HepG2 (cell line): Measurements from ENCODE around the gene ARFGAP1. TPM values are rescaled to one million over a fixed set of nuclear protein-coding genes. Genes with fewer than 3 reads are reported as not detected.

Source experiments
- ATAC-seq: fragments of 200-7000 bp; cut with Tn5 transposase; 3 replicates; pipeline ENCODE4 v1.9.1; 2020; ENCODE audit warnings: mild to moderate bottlenecking, moderate library complexity
- BruUV-seq: library from RNA; stranded (reverse); fragments of 400-500 nt; replicated peaks from 2 replicates; lab custom pipeline; 2021; lab: Mats Ljungman, UMichigan
- CTCF ChIA-PET: fragments of 300-600 bp; formaldehyde crosslinking; extraction: SDS; loops from one replicate; lab custom pipeline; 2021; ENCODE audit warnings: low total read pairs, inconsistent platforms, low intra/inter-chr PET ratio; lab: Yijun Ruan, JAX
- POLR2A ChIA-PET: fragments of 350-600 bp; sonication (Branson Sonifier 250); formaldehyde crosslinking; loops from one replicate; lab custom pipeline; 2020; ENCODE audit warnings: antibody characterized with exemption, inconsistent platforms; lab: Yijun Ruan, JAX
- DNase-seq: peaks from one replicate; pipeline ENCODE4 v3.0.0-alpha.2; 2015; ENCODE audit warnings: low spot score
- FAIRE-seq: peaks from 3 replicates; lab custom pipeline; 2011; peaks lifted over from hg19 to GRCh38; lab: Jason Lieb, UNC
- H2AFZ ChIP-seq: one replicate; pipeline ENCODE4 v1.6.1; 2011; ENCODE audit warnings: low read length, inconsistent platforms
- H3K27ac ChIP-seq: fragments of 300-600 bp; 3 replicates; pipeline ENCODE4 v1.8.0; 2011; ENCODE audit warnings: mixed run types, mild to moderate bottlenecking, mixed read lengths, low read length, inconsistent platforms; ENCODE audit not compliant: insufficient read depth; ENCODE audit errors: extremely low read length
- H3K27me3 ChIP-seq, 2 experiments: fragments of 200-600 bp in 1 of 2; 2 replicates in 1 of 2; 3 replicates in 1 of 2; pipeline versions ENCODE4 v1.6.0 to v1.8.0; 2011; ENCODE audit warnings: low read length in 2 of 2, mild to moderate bottlenecking in 2 of 2, moderate library complexity in 2 of 2, inconsistent platforms in 1 of 2; ENCODE audit not compliant: insufficient read depth in 2 of 2, control insufficient read depth in 1 of 2
- H3K36me3 ChIP-seq, 2 experiments: fragments of 200-600 bp in 1 of 2; replicated peaks in 1 of 2; 2 replicates in 1 of 2; 3 replicates in 1 of 2; pipeline versions ENCODE4 v1.5.1 to v1.8.0; 2011; ENCODE audit warnings: low read length in 2 of 2, inconsistent platforms in 1 of 2; ENCODE audit not compliant: insufficient read depth in 2 of 2, control insufficient read depth in 1 of 2
- H3K4me1 ChIP-seq: 2 replicates; pipeline ENCODE4 v1.5.1; 2012; ENCODE audit warnings: low read length, inconsistent platforms; ENCODE audit not compliant: insufficient read depth
- H3K4me2 ChIP-seq: 2 replicates; pipeline ENCODE4 v1.6.0; 2011; ENCODE audit warnings: low read depth, low read length, inconsistent platforms
- H3K4me3 ChIP-seq, 3 experiments: fragments of 200-600 bp in 1 of 3; sonication (generic), shearing (Covaris generic) in 1 of 3; replicated peaks in 1 of 3; 2 replicates each; pipeline ENCODE4 v1.5.1; 2011 to 2016; ENCODE audit warnings: low read length in 3 of 3, inconsistent platforms in 2 of 3, low read depth in 2 of 3, mild to moderate bottlenecking in 2 of 3, control low read depth in 1 of 3, mixed read lengths in 1 of 3; ENCODE audit not compliant: insufficient read depth in 1 of 3
- H3K79me2 ChIP-seq: one replicate; pipeline ENCODE4 v1.6.1; 2011; ENCODE audit warnings: low read length, inconsistent platforms; ENCODE audit not compliant: insufficient read depth
- H3K9ac ChIP-seq: 2 replicates; pipeline ENCODE4 v1.6.0; 2011; ENCODE audit warnings: mild to moderate bottlenecking, low read depth, low read length, inconsistent platforms; ENCODE audit not compliant: insufficient read depth
- H3K9me3 ChIP-seq: 2 replicates; pipeline ENCODE4 v1.5.1; 2012; ENCODE audit warnings: mild to moderate bottlenecking, low read length
- H4K20me1 ChIP-seq: 2 replicates; pipeline ENCODE4 v1.6.0; 2011; ENCODE audit warnings: inconsistent platforms, mild to moderate bottlenecking, low read length, moderate library complexity; ENCODE audit not compliant: insufficient read depth
- ATRX ChIP-seq: sonication (generic); formaldehyde crosslinking; IDR thresholded peaks from 2 replicates; pipeline ENCODE4 v1.4.0; 2020; ENCODE audit warnings: missing genetic modification reagents, borderline replicate concordance
- ELF4 ChIP-seq: sonication (generic); formaldehyde crosslinking; IDR thresholded peaks from 2 replicates; pipeline ENCODE4 v1.5.0; 2020; ENCODE audit warnings: missing genetic modification reagents, mild to moderate bottlenecking, moderate library complexity, borderline replicate concordance
- HMGXB4 ChIP-seq, 2 experiments: sonication (generic) in 1 of 2; formaldehyde crosslinking in 1 of 2; IDR thresholded peaks; 2 replicates each; pipeline versions ENCODE4 v1.4.0 to v1.6.1; 2018 to 2020; ENCODE audit warnings: missing genetic modification reagents in 2 of 2, borderline replicate concordance in 1 of 2, low read depth in 1 of 2, mild to moderate bottlenecking in 1 of 2, missing biosample characterization in 1 of 2
- HOMEZ ChIP-seq: IDR thresholded peaks from 2 replicates; pipeline ENCODE4 v1.6.1; 2016; ENCODE audit warnings: low read depth
- MYC ChIP-seq: sonication (generic); formaldehyde crosslinking; IDR thresholded peaks from 2 replicates; pipeline ENCODE4 v1.9.0; 2021; ENCODE audit warnings: missing genetic modification reagents, borderline replicate concordance
- NR3C1 ChIP-seq: sonication (generic); formaldehyde crosslinking; IDR thresholded peaks from 2 replicates; pipeline ENCODE4 v1.4.0; 2020; ENCODE audit warnings: missing genetic modification reagents
- NRL ChIP-seq: sonication (generic); formaldehyde crosslinking; IDR thresholded peaks from 2 replicates; pipeline ENCODE4 v1.5.0; 2020; ENCODE audit warnings: missing genetic modification reagents, mild to moderate bottlenecking, moderate library complexity, borderline replicate concordance
- SAFB2 ChIP-seq: sonication (generic); formaldehyde crosslinking; IDR thresholded peaks from 2 replicates; pipeline ENCODE4 v1.5.1; 2020; ENCODE audit warnings: missing genetic modification reagents, low read depth, mild to moderate bottlenecking, borderline replicate concordance
- YEATS4 ChIP-seq: sonication (generic); formaldehyde crosslinking; IDR thresholded peaks from 2 replicates; pipeline ENCODE4 v1.4.0; 2020; ENCODE audit warnings: missing genetic modification reagents, borderline replicate concordance
- YY1 ChIP-seq: IDR thresholded peaks from 2 replicates; pipeline ENCODE4 v1.6.1; 2011; ENCODE audit warnings: low read length, low read depth, moderate library complexity, mild to moderate bottlenecking; ENCODE audit not compliant: insufficient read depth, insufficient replicate concordance
- ZNF724P ChIP-seq: sonication (generic); formaldehyde crosslinking; IDR thresholded peaks from 2 replicates; pipeline ENCODE4 v1.8.0; 2022; ENCODE audit warnings: missing genetic modification reagents, borderline replicate concordance
- ZNF792 ChIP-seq: IDR thresholded peaks from 2 replicates; pipeline ENCODE4 v1.6.1; 2016
- WGBS: methylation state at CpG from one replicate; pipeline ENCODE4 v1.1.6; 2017; ENCODE audit warnings: low lambda C conversion rate; 5-methylcytosine and 5-hydroxymethylcytosine counted together
- in situ Hi-C: cut with HindIII; loops from 2 replicates; pipeline ENCODE4 v1.10.0; 2017; ENCODE audit warnings: low pct_unique_long_range_greater_than_20kb; ENCODE audit not compliant: extremely low pct_ligation_motif_present
- intact Hi-C: fragments of 100-400 bp; cut with micrococcal nuclease; formaldehyde crosslinking; loops from one replicate; pipeline ENCODE4 v1.10.0; 2022; ENCODE audit not compliant: unreplicated experiment
- polyA plus RNA-seq, 8 experiments: library from polyadenylated mRNA; depleted of rRNA in 3 of 8; stranded (reverse) in 7 of 8; unstranded in 1 of 8; fragments of >200 nt; fragmentation: Illumina TruSeq in 4 of 8; extraction: Trizol in 4 of 8; gene quantifications; 2 replicates each; pipeline versions ENCODE4 v1.2.1 to v1.2.3, GENCODE V29; 2011 to 2016; ENCODE audit warnings: low read depth in 4 of 8, missing spikeins in 1 of 8, mixed read lengths in 1 of 8; ENCODE audit not compliant: insufficient read depth in 1 of 8
- total RNA-seq, 5 experiments: library from RNA; depleted of rRNA; stranded (reverse); fragments of >200 nt; fragmentation: Illumina TruSeq; extraction: Trizol; gene quantifications; 2 replicates each; pipeline ENCODE4 v1.2.3, GENCODE V29; 2016; ENCODE audit warnings: low read depth in 1 of 5
- TF ChIP-seq, protein P1 (sequence below): sonication (generic); formaldehyde crosslinking; IDR thresholded peaks from 2 replicates; pipeline ENCODE4 v1.4.0; 2020; ENCODE audit warnings: mild to moderate bottlenecking, missing genetic modification reagents
- TF ChIP-seq, protein P2 (sequence below): sonication (generic); formaldehyde crosslinking; IDR thresholded peaks from 2 replicates; pipeline ENCODE4 v1.8.1; 2023; ENCODE audit warnings: missing genetic modification reagents, inconsistent platforms, borderline replicate concordance
- TF ChIP-seq, protein P3 (sequence below): sonication (generic); formaldehyde crosslinking; IDR thresholded peaks from 2 replicates; pipeline ENCODE4 v1.9.0; 2022; ENCODE audit warnings: missing genetic modification reagents, mild to moderate bottlenecking, borderline replicate concordance

The ARFGAP1 gene
- total and polyA plus RNA-seq, 2 of the 13 experiments (the other 11 are each of a cell fraction or from before 2014, with no cell fraction given): 132 TPM

DNA sequence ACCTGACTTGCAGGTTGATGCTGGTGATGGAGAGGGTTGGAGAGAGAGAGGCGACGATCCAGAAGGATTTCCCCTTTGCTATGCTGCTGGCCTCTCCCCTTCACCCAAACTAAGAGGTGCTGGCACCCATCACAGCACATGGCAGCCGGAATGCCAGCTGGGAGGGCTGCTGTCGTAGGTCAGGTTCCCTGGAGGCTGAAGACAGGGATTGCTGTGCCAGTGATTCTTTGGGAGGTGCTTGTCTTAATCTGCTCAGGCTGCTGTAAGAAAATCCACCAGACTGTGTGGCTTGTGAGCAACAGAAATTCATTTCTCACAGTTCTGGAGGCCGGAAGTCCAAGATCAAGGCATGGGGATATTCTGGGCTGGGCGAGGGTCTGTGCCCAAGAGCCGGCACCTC is 4.4 kb upstream of the ARFGAP1 start:
- Histone ChIP-seq H3K36me3 (no peaks in the 10 kb centered on the region), H3K4me3 (peak overlapping the region in 1 of 3 experiments; percentile 21; a peak in 1 of 6 replicates), H4K20me1 (no peaks in the 10 kb centered on the region), H3K9me3 (no peaks in the 10 kb centered on the region), H2AFZ (no peak overlapping the region), H3K79me2 (peaks cover 5% of the 10 kb centered on the region), H3K4me1 (peaks cover 36% of the 10 kb centered on the region), H3K9ac (no peak overlapping the region), H3K4me2 (peak overlapping the region; percentile 38; the same call in 1 of the 2 replicates), H3K27ac (no peak overlapping the region), H3K27me3 (peaks cover 8 to 34% of the 10 kb centered on the region in 2 experiments; a peak in 4 of 5 replicates)
- no peak for ATAC-seq
- FAIRE-seq: no peak
- no TSS peak for BruUV-seq
- intact Hi-C loops (loop anchor here (5.0 kb wide), 1 partner anchor 46 kb away; no protein-coding TSS in a partner anchor), in situ Hi-C loops (no loop called here)
- DNase-seq: no peak
- CTCF ChIA-PET: no interaction called here
- POLR2A ChIA-PET: no interaction called here
- WGBS: 50% methylated on average over 7 of the region's 7 CpGs
- no peak for TF ChIP-seq ZNF792
- no peak for TF ChIP-seq ATRX (CRISPR knock-in tag)
- no peak for TF ChIP-seq MYC (CRISPR knock-in tag)
- no peak for TF ChIP-seq HMGXB4 (CRISPR knock-in tag; IDR thresholded peaks at IDR 0.05; ENCODE audit: borderline replicate concordance in 1 of 2, low read depth in 1 of 2)
- TF ChIP-seq ELF4 (CRISPR knock-in tag): no peak
- no peak for TF ChIP-seq NR3C1
- TF ChIP-seq, protein P1, sequence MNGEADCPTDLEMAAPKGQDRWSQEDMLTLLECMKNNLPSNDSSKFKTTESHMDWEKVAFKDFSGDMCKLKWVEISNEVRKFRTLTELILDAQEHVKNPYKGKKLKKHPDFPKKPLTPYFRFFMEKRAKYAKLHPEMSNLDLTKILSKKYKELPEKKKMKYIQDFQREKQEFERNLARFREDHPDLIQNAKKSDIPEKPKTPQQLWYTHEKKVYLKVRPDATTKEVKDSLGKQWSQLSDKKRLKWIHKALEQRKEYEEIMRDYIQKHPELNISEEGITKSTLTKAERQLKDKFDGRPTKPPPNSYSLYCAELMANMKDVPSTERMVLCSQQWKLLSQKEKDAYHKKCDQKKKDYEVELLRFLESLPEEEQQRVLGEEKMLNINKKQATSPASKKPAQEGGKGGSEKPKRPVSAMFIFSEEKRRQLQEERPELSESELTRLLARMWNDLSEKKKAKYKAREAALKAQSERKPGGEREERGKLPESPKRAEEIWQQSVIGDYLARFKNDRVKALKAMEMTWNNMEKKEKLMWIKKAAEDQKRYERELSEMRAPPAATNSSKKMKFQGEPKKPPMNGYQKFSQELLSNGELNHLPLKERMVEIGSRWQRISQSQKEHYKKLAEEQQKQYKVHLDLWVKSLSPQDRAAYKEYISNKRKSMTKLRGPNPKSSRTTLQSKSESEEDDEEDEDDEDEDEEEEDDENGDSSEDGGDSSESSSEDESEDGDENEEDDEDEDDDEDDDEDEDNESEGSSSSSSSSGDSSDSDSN (CRISPR knock-in tag): 0 out of 2 replicates have a peak, but pooled peaks have one; percentile 16
- no peak for TF ChIP-seq HOMEZ (CRISPR knock-in tag)
- no peak for TF ChIP-seq NRL (CRISPR knock-in tag)
- TF ChIP-seq, protein P2, sequence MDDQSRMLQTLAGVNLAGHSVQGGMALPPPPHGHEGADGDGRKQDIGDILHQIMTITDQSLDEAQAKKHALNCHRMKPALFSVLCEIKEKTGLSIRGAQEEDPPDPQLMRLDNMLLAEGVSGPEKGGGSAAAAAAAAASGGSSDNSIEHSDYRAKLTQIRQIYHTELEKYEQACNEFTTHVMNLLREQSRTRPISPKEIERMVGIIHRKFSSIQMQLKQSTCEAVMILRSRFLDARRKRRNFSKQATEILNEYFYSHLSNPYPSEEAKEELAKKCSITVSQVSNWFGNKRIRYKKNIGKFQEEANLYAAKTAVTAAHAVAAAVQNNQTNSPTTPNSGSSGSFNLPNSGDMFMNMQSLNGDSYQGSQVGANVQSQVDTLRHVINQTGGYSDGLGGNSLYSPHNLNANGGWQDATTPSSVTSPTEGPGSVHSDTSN (CRISPR knock-in tag): no peak
- TF ChIP-seq, protein P3, sequence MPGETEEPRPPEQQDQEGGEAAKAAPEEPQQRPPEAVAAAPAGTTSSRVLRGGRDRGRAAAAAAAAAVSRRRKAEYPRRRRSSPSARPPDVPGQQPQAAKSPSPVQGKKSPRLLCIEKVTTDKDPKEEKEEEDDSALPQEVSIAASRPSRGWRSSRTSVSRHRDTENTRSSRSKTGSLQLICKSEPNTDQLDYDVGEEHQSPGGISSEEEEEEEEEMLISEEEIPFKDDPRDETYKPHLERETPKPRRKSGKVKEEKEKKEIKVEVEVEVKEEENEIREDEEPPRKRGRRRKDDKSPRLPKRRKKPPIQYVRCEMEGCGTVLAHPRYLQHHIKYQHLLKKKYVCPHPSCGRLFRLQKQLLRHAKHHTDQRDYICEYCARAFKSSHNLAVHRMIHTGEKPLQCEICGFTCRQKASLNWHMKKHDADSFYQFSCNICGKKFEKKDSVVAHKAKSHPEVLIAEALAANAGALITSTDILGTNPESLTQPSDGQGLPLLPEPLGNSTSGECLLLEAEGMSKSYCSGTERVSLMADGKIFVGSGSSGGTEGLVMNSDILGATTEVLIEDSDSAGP (CRISPR knock-in tag): no peak
- 0 out of 2 replicates have a peak, but pooled peaks have one; percentile 37 for TF ChIP-seq SAFB2
- TF ChIP-seq YY1: no peak
- TF ChIP-seq ZNF724P: no peak
- TF ChIP-seq YEATS4 (CRISPR knock-in tag): no peak
